HG02571 (cell line): Measurements from ENCODE around the gene TECTA.
"Not testable (repeated sequence)": the region's sequence is repeated elsewhere in the genome, so short reads cannot be mapped to it uniquely, and the experiment has no call there.

Experiments
- ATAC-seq: cut with Tn5 transposase; IDR thresholded peaks from one replicate; pipeline ENCODE4 v1.9.1; 2021; ENCODE audit warnings: mild to moderate bottlenecking, moderate library complexity; ENCODE audit not compliant: unreplicated experiment

The TECTA gene

GRCh38 chr11:121177629-121178028 lies 76.6 kb downstream of the TECTA start:
- not testable (repeated sequence) for ATAC-seq

- no peak for ATAC-seq
These were observed 78.3 kb downstream of the TECTA start for GRCh38 chr11:121179306-121179705.

DNA sequence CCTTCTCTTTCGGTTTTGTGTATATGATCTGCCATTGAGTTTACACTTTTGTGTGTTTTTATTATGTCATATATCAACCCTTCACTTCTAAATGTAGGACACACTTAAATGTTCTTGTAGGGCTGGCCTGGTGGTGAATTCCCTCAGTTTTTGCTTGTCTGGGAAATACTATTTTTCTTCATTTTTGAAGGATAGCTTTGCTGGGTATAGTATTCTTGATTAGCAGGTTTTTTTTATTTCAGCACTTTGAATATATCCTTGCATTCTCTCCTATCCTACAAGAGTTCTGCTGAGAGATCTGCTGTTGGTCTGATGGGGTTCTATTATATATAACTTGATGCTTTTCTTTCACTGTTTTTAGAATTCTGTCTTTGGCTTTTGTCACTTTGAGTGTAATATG lies 79.1 kb downstream of the TECTA start:
- ATAC-seq: no peak

DNA sequence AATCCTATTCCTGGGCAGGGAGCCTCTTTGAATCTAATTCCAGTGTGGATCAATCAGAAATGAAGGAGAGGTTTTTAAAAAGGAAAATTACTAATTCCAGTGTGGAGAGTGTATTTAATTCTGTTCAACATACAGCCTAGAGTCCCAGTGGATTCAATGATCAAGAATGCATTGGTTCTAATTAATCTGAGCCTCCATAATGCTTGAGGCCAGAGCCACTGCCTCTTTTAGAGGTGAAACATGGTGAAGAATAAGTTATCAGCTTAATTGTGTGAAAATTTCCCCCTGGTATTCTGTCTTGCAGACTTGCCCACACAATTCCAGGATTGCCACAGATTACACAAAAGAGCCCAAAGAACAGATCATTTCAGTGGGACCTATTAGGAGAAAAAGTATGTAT lies 87.7 kb downstream of the TECTA start:
- no peak for ATAC-seq

GRCh38 chr11:121191818-121192217 lies 90.8 kb downstream of the TECTA start:
- ATAC-seq: no peak

DNA sequence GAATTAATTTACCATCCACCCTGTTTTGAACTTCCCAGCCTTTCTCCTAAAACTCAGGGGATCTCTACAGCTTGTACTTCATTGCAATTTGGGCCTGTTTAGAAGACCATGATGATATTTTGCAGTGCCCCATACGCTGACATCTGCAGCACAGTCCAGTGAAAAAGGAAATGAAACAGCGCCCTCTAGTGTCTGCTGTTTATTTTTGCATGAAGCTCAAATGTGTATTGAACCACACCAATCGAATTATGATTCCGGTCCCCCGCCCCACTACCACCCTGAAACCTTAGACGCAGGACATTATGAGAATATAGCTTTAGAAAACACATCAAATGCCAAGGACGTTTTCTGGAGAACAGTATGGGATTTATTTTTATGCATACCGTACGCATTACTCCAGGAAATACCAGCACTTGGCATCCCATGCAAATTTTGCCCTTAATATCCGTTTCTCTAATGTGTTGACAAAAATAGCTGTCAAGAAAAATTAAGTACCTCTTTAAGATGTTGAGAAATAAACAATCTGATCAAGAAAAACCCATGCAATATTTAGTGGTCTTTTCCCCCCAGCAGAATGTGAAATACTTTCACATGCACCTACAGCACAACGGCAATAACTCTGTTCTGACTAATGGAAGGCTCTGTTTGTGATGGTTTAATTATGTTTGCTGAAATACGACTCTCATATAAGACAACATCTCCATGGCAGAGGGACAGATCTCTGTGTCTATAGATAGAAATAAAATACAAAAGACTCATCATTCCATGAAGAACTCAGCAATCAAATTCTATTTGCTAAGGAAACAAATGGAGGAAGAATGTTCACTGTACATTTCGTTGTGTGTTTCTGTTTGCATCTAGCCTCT lies 93.9 kb downstream of the TECTA start:
- no peak for ATAC-seq

GRCh38 chr11:121198491-121198890 lies 97.4 kb downstream of the TECTA start:
- ATAC-seq: no peak

- no peak for ATAC-seq
These were observed 98.5 kb downstream of the TECTA start for GRCh38 chr11:121199516-121199915.

DNA sequence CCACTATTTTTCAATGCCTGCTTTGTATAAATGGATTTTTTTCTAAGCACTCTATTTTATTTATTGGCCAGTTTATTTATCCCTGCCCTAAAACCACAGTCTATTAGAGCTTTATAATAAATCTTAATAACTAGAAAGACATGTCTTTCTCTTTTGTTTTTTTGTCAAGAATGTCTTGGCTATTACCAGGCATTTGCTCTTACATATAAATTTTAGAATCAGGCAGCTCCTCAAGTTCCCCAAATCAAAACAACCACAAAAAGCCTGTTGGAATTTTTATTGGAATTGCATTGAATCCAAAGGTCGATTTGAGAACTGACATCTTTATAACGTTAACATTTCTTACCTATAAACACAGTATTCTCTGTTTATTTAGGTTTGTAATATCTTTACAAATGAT lies 105.8 kb downstream of the TECTA start:
- no peak for ATAC-seq

DNA sequence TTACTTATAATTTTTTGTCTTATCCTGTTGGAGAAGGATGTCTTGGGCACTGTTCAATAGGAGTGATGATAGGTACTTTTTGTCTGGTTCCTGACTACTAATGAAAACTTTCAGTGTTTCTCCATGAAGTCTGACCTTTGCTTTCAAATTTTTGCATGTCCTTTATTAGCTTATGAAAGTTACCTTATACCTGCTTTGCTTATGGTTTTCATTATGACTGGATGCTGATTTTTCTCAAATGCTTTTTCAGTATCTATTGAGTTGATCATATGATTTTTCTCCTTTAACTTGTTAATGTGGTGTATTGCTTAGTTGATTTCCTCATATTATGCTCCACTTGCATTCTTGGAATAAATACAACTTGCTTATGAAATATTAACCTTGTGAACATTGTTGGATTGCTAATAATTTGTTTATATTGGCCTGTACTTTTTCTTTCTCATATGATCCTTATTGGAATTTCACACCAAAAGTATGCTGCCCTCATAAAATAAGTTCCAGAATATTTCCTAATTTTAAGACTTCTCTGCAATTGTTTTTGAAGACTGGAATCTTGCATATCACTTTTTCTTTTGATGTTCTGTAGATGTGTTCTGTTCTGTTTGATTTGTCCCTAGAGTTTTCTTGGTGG lies 106.6 kb downstream of the TECTA start:
- no peak for ATAC-seq

GRCh38 chr11:121210445-121211080 lies 109.5 kb downstream of the TECTA start:
- ATAC-seq: no peak

- no peak for ATAC-seq
These were observed 110.6 kb downstream of the TECTA start for GRCh38 chr11:121211626-121212025.

DNA sequence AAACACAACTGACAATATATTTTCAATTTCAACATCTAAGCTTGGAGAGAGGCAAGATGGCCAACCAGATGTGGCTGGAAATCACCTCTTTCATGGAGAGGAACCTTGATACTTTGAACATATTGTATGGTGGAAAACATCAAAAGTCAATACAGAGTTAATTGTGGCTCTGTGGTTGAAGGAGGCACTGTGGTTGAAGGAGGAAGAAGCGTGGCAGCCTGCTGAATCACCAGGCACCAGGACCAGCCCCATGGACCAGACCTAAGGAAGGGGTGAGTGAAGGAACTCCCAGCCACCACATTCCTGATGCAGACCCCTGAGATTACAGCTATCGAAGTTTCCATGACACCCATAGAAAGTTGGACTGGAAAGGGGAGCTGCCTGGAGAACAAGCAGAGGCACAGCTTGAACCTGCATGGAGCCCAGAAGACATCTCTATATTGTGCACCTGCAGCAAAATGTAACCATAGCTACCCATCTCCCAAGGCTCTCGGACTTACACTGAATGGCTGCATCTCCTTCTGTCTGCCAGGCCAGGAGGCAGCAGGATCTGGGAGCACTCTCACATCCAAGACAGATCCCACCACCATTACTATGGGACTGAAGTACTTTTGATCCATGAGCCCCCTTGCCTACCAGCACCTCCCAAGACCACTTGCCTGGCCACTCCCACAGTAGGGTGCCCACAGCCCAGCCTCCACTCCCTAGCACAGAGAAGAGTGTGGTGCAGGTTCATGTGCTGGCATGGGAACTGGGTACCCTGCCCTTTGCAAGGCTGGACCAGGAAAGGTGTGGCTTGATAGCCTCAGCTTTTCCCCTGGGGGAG lies 111.7 kb downstream of the TECTA start:
- ATAC-seq: no peak

DNA sequence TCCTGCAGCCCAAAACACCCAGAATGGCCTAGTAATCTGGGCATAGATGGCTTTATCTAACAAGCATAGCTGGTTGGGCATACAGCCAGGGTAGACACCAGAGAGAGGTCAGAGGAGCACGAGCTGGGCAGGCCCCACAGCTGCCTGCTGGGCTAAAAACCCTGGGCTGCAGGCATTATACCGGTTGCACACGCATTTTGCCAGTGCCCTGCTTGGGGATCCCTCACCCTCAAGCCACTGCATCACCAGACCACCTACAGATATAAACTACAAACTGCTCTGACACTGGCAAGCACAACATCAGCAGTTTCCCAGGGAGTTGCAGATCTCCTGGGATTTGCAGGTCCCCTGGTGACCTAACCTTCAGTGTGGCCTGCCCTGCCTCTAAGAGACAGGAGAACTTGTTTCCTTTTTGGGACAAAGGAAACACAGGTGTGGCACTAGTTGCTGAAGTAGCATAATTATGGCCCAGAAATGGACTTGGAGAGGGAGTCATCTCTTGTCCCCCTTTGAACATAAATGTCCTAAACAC lies 112.4 kb downstream of the TECTA start:
- no peak for ATAC-seq

DNA sequence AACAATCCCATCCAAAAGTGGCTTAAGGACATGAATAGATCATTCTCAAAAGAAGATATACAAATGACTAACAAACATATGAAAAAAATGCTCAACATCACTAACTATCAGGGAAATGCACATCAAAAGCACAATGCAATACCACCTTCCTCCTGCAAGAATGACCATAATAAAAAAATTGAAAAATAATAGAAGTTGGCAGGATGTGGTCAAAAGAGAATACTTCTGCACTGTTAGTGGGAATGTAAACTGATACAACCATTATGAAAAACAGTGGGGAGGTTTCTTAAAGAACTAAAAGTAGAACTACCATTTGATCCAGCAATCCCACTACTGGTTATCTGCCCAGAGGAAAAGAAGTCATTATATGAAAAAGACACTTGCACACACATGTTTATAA lies 113.8 kb downstream of the TECTA start:
- no peak for ATAC-seq

GRCh38 chr11:121221496-121222200 lies 120.6 kb downstream of the TECTA start:
- no peak for ATAC-seq

DNA sequence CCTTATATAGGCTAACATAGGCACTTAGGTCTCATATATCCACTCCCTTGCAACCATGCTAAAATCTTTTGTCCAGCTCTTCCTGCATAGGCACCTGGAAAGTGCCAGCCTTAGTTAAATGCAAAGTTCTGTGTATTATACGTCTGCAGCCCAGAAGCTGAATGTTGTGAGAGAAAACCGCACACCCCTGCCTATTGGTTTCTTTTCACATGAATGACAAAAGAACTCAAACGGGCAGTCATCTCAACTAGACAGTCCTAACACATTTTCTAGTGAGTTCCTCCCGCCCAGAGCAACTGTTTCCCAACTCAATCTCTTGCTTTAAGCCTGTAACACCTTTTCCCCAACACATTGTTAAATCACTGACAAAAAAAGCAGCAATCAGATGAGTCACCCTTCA lies 122.1 kb downstream of the TECTA start:
- no peak for ATAC-seq

GRCh38 chr11:121225382-121225781 lies 124.3 kb downstream of the TECTA start:
- no peak for ATAC-seq

- no peak for ATAC-seq
These were observed 125.6 kb downstream of the TECTA start for GRCh38 chr11:121226415-121227263.
